PC-3 (cell line): Measurements from ENCODE around the gene INSYN2A.

Experiments
- CTCF ChIP-seq: fragments of 300-600 bp; sonication (generic); conservative IDR thresholded peaks from 2 replicates; pipeline ENCODE4 v1.5.1; 2017; ENCODE audit warnings: antibody characterized with exemption, low read depth, mild to moderate bottlenecking, low read length
- EZH2 ChIP-seq: fragments of 300-600 bp; sonication (generic); IDR thresholded peaks from one replicate; pipeline ENCODE4 v1.6.1; 2017; ENCODE audit warnings: antibody characterized with exemption, mild to moderate bottlenecking, low read length; ENCODE audit not compliant: unreplicated experiment
- EZH2phosphoT487 ChIP-seq: fragments of 300-600 bp; sonication (generic); IDR thresholded peaks from 2 replicates; pipeline ENCODE4 v1.6.1; 2018; ENCODE audit warnings: mild to moderate bottlenecking, antibody characterized with exemption, low read length, borderline replicate concordance

DNA sequence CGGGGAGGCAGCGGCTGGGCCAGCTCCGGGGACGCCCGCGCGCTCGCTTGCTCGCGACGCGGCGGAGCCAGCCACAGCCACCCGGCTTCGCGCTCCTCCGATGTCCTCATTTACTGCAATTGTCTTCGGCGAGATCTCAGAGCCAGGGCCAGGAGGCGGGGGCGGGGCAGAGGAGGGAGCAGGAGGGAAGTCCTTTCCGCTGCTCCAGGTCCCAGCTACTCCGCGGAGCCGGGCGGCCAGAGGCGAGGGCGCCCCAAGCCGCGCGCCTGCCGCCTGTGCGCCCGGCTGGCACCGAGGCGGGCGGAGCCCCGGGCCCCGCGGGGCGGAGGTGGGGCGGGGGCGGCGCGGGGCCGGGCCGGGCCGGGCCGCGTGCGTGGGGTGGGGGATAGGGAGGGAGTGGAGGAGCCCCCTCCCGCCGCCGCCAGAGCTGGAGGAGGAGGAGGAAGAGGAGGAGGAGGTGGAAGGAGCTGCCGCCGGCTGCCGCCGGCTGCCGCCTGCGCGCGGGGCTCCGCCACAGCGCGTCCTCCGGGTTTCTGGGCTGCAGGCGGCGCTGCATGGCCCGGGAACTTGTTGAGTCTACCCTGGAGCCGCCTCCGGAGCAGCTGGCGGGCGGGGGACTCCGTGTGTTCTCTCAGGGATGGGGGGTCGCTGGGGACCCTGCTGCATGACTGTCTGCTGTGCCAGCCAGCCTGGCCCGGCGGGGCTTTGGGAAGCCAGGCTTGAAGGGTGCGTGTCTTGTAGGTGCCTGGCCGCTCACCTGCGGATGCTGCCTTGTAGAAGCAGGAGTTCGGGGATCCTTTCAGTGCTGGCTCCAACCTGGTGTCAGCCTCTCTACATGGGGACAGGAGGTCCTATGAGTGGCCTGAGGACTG, at the start of gene INSYN2A:
- no peak for TF ChIP-seq CTCF
- no peak for TF ChIP-seq EZH2phosphoT487
- no peak for TF ChIP-seq EZH2
